Stimulated activated CD4-positive, alpha-beta T cell treated with anti-CD3 and anti-CD28 coated beads, Interleukin-4, amount 100 ng/mL, for 48 hours (primary cell): Measurements from ENCODE around the gene PSMD2.

Experiments used
- DNase-seq, 2 donors: peaks; one replicate each; pipeline ENCODE4 v3.0.0-alpha.2; 2020; ENCODE audit warnings: low read depth in 2 of 2

PSMD2 gene

DNA sequence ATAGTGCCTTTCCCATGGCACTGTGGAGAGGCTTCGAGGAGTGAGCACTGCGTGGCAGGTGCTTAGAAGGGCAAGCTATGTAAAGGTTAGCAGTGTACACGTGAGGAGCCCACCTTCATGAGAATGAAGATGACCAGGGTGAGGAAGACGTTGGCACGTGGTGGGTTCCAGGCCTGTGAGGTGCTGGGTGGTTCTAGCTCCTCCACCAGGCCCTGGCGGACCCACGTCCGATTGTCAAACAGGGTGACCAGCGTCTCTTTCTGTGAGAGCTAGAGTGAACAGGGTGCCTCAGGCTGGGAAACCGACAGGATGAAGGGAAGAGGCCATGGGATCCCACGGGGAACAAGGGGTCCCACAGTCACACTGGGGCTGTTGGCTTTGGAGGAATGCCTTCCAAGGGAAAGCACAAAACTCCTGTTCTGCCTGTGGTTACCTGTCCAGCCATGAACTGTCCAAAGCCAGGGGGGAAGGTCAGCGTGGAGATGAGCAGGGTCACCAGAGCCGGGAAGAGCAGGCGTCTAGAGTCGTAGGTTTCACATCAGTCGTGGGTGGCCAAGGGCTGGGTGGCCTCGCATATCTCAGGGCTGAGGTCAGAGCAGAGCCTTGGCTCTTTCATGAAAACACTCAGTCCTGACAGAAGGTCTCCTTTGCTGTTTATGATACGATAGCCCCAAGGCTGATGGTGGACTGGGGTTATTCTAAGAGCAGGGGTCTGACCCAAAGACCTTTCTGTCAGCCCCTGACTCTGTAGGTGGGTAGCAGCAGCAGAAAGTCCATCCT, 56.4 kb downstream of the PSMD2 start:
- no peak for DNase-seq

DNA sequence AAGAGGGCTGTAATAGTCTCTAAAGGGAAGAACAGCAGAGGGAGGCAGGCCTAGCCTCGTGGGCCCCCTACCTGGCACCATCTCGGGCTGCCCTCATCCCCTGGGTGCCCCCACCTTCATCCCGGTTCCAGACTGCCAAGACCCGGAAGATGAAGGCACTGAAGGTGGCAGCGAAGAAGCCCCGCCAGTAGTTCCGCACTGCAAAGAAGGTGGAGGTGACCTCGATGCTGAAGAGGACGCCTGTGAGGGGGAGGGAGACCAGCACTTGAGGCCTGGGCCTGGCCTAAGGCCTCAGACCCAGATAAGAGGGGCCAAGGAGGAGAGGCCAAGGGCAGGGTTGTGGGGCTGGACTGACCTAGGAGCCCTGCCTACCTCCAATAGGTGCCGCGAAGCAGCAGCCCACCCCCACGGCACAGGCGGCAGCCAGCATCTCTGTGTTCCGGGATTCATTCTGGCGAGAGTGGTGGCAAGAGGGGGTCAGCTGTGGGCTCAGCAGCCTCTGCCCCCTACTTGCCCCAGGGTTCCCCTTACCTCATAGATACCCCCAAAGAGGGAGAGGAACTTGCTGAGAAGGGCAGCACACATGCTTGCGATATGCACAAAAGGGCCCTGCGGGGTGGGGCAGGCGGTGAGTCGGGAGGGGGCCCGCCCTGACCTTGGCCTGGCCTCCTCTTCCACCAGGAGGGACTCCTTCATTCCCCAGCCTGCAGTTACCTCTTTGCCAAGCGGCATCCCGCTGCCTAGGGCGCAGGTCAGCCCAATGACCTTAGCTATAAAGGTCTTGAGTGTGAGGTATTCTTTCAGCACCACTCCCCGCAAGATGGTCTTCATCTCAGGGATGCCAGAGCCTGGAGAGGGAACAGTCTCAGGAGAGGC, 58.4 kb downstream of the PSMD2 start:
- DNase-seq: no peak

DNA sequence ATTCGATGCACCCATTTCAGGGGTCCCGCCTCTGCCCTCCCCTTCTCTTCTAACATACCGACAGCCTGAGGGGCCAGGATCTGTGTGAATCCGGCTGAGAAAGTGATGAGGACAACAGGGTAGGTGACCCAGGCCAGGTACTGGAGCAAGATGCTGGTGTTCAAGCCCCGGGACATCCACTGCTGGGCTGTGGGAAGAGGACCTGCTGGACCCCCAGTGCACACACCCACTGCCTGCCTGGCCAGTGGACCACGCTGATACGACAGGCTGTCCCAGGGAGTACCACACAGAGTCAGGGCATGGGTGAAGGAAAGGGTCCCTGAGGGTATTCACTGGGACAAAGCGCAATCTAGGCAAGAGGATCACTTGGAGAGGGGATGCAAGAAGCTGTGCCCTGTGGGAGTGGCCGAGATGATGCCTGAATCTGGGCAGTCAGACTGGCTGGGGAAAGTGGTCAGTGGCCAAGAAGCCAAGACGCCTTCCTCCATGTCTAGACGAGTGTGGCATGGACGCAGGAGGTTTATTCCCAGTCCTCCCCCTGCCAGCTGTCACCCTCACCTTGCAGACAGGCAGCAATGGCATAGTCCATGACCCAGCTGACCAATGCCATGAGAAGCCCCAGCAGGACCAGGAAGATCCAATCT, 59.2 kb downstream of the PSMD2 start:
- no peak for DNase-seq
